Fibroblast of lung (primary cell): ENCODE measurements around the gene XRN2.

ENCODE experiments used
- EZH2 ChIP-seq: IDR thresholded peaks from 2 replicates; pipeline ENCODE4 v1.5.1; 2012; ENCODE audit warnings: low read length, control low read depth, mild to moderate bottlenecking; ENCODE audit errors: missing control alignments
- TF ChIP-seq, protein P1 (sequence below), 2 donors: IDR thresholded peaks in 1 of 2; conservative IDR thresholded peaks in 1 of 2; 1 replicate in 1 of 2; 2 replicates in 1 of 2; pipeline ENCODE4 v1.5.1; 2011 to 2012; ENCODE audit warnings: low read length in 2 of 2, control low read depth in 1 of 2, inconsistent platforms in 1 of 2, low read depth in 1 of 2, mild to moderate bottlenecking in 1 of 2

DNA sequence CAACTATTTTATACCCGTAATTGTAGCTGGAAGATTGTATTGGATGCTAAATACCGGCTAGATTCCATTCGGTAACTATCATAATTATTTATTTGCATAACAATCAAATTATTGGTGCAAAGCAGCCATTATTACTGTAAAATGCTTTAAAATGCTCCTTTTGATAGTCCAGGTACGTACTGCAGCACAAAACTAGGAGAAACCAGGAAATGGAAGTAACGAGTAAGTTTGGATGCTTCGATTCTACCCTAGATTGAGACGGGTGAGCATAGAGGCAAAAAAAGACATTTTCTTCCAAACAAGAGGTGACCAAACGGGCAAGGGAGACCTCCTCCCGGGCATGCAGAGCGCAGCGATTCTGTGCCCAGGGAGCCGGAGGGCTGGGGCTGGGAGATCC, 469 bp upstream of the XRN2 start:
- TF ChIP-seq, protein P1, sequence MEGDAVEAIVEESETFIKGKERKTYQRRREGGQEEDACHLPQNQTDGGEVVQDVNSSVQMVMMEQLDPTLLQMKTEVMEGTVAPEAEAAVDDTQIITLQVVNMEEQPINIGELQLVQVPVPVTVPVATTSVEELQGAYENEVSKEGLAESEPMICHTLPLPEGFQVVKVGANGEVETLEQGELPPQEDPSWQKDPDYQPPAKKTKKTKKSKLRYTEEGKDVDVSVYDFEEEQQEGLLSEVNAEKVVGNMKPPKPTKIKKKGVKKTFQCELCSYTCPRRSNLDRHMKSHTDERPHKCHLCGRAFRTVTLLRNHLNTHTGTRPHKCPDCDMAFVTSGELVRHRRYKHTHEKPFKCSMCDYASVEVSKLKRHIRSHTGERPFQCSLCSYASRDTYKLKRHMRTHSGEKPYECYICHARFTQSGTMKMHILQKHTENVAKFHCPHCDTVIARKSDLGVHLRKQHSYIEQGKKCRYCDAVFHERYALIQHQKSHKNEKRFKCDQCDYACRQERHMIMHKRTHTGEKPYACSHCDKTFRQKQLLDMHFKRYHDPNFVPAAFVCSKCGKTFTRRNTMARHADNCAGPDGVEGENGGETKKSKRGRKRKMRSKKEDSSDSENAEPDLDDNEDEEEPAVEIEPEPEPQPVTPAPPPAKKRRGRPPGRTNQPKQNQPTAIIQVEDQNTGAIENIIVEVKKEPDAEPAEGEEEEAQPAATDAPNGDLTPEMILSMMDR (conservative IDR thresholded peaks at IDR 0.05 in 1 of 2, IDR thresholded peaks at IDR 0.05 in 1 of 2; ENCODE audit: low read depth in 1 of 2, low read length in 2 of 2), result no peak
- TF ChIP-seq EZH2, result no peak
